ENCODE measurements around the gene RNF14. TPM values are rescaled to one million over a fixed set of nuclear protein-coding genes. Genes with fewer than 3 reads are reported as not detected.

The RNF14 gene
- total and polyA plus RNA-seq, 2 of the 8 experiments (the other 6 are each of a cell fraction or from before 2014, with no cell fraction given): 4.7 to 20.2 TPM

DNA sequence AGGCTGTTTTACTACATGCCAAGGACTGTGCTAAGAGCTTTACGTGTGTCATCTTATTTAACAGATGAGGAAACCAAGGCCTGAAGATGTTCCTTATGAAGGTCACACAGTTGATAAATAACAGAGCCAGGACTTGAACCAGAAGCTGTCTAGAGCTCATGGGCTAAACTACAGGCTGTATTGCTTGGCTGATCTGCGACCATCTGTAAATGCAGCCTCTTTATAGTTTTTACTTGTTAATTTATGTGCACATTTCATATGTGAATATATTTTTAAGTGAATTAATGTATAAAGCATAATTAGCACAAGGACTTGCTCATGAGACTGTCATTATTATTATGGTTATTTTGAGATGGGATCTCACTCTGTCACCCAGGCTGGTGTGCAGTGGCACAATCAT, 63.2 kb downstream of the RNF14 start:
- Histone ChIP-seq H2BK15ac (ENCODE audit: low read length) (no peak overlapping the region), H3K27ac (ENCODE audit: low read depth, low read length) (no peak overlapping the region), H3K9ac (replicated peaks in 1 of 4; ENCODE audit: extremely low read depth in 1 of 4, low read depth in 3 of 4, low read length in 3 of 4) (no peak overlapping the region), H2BK12ac (ENCODE audit: low read depth, low read length) (no peak overlapping the region), H4K8ac (ENCODE audit: extremely low read depth, insufficient read depth, low read length) (no peak overlapping the region), H3K14ac (ENCODE audit: insufficient read length) (no peak overlapping the region), H3K9me3 (ENCODE audit: insufficient read depth in 2 of 2, low read depth in 1 of 2, low read length in 1 of 2) (no peaks in the 10 kb centered on the region), H3K4me3 (ENCODE audit: extremely low read depth in 1 of 4, insufficient read depth in 2 of 4, low read depth in 3 of 4, low read length in 4 of 4) (no peak overlapping the region), H2AFZ (ENCODE audit: low read length) (no peak overlapping the region), H3K4me2 (ENCODE audit: insufficient read depth in 1 of 2, low read depth in 2 of 2, low read length in 2 of 2) (no peak overlapping the region), H4K5ac (ENCODE audit: insufficient read length, low read depth, low read length) (no peak overlapping the region), H4K91ac (replicated peaks; ENCODE audit: insufficient read length, low read length) (no peak overlapping the region), H3K4ac (replicated peaks; ENCODE audit: insufficient read length, low read depth, low read length) (no peak overlapping the region), H2BK20ac (ENCODE audit: low read length) (no peak overlapping the region), H3K27me3 (replicated peaks in 1 of 4; ENCODE audit: control insufficient read depth in 3 of 4, extremely low read depth in 1 of 4, insufficient read depth in 3 of 4, low read length in 3 of 4) (no peaks in the 10 kb centered on the region), H2AK5ac (ENCODE audit: low read depth, low read length) (no peak overlapping the region), H3K56ac (replicated peaks; ENCODE audit: insufficient read length, low read depth, low read length) (no peak overlapping the region), H4K20me1 (replicated peaks in 1 of 2; ENCODE audit: control insufficient read depth in 1 of 2, insufficient read depth in 2 of 2, low read length in 2 of 2) (no peaks in the 10 kb centered on the region), H3K79me2 (ENCODE audit: control insufficient read depth in 1 of 2, insufficient read depth in 2 of 2, low read length in 2 of 2) (no peaks in the 10 kb centered on the region), H2BK5ac (ENCODE audit: low read depth, low read length) (no peak overlapping the region), H3K79me1 (ENCODE audit: low read depth, low read length) (no peaks in the 10 kb centered on the region), H3K4me1 (replicated peaks in 1 of 4; ENCODE audit: control insufficient read depth in 3 of 4, insufficient read depth in 4 of 4, low read length in 3 of 4) (no peaks in the 10 kb centered on the region), H3K18ac (ENCODE audit: extremely low read depth, low read length) (no peak overlapping the region), H3K23ac (ENCODE audit: insufficient read length) (no peak overlapping the region), H3K23me2 (ENCODE audit: low read depth, low read length) (no peaks in the 10 kb centered on the region), H2BK120ac (replicated peaks; ENCODE audit: low read depth, low read length) (no peak overlapping the region), H3K36me3 (ENCODE audit: control insufficient read depth in 2 of 4, insufficient read depth in 4 of 4, low read length in 3 of 4) (no peaks in the 10 kb centered on the region)
- no peak for FAIRE-seq
- DNase-seq (ENCODE audit: low read depth in 1 of 2, low spot score in 2 of 2): no peak
- ChIA-PET CTCF (ENCODE audit: partially characterized antibody) (interaction anchor here (0.6 to 1.0 kb wide), 3 partner anchors 17 to 158 kb away, joined by 3 to 7 read pairs (median 3); partner anchors contain the start of gene GNPDA1), POLR2A (ENCODE audit: partially characterized antibody) (interaction anchor here (1.4 kb wide), 1 partner anchor 20 kb away, joined by 4 read pairs; no protein-coding TSS in a partner anchor)
- no peak for TF ChIP-seq POU5F1 (IDR thresholded peaks at IDR 0.05; ENCODE audit: low read depth, low read length)
- TF ChIP-seq YY1 (IDR thresholded peaks at IDR 0.05; ENCODE audit: low read depth, low read length): no peak
- TF ChIP-seq ASH2L (IDR thresholded peaks at IDR 0.05; ENCODE audit: low read length): no peak
- no peak for TF ChIP-seq HDAC6 (IDR thresholded peaks at IDR 0.05; ENCODE audit: low read depth, low read length)
- TF ChIP-seq, protein P1, sequence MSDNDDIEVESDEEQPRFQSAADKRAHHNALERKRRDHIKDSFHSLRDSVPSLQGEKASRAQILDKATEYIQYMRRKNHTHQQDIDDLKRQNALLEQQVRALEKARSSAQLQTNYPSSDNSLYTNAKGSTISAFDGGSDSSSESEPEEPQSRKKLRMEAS (IDR thresholded peaks at IDR 0.05): no peak
- TF ChIP-seq FOSL1 (IDR thresholded peaks at IDR 0.05; ENCODE audit: insufficient read depth, low read depth, low read length): no peak
- TF ChIP-seq GTF2F1 (IDR thresholded peaks at IDR 0.05; ENCODE audit: borderline replicate concordance, low read depth, low read length): no peak
- TF ChIP-seq SP1 (IDR thresholded peaks at IDR 0.05; ENCODE audit: low read depth, low read length): no peak
- no peak for TF ChIP-seq RNF2 (IDR thresholded peaks at IDR 0.05; ENCODE audit: borderline replicate concordance, low read depth, low read length, missing control alignments, poor library complexity, severe bottlenecking)
- no peak for TF ChIP-seq RXRA (IDR thresholded peaks at IDR 0.05; ENCODE audit: insufficient read depth, low read depth, low read length)
- no peak for TF ChIP-seq ZNF274 (IDR thresholded peaks at IDR 0.05; ENCODE audit: borderline replicate concordance, extremely low read depth, low read length)
- TF ChIP-seq EP300 (IDR thresholded peaks at IDR 0.05; ENCODE audit: borderline replicate concordance in 1 of 2, low read depth in 2 of 2, low read length in 2 of 2): no peak
- TF ChIP-seq SP4 (IDR thresholded peaks at IDR 0.05; ENCODE audit: low read length): no peak
- 93% methylated on average over 2 of the region's 2 CpGs; no CpG with 5 or more reads in 1 of the 2 experiments for WGBS, 2 experiments (ENCODE audit: extremely low coverage in 1 of 2, insufficient coverage in 1 of 2, insufficient read length in 1 of 2, insufficient replicate concordance in 2 of 2, low coverage in 1 of 2, low lambda C conversion rate in 2 of 2, missing lambda C conversion rate in 1 of 2)

Measured in H1 (cell line).